ENCODE results near the gene NPC2. TPM values are rescaled to one million over a fixed set of nuclear protein-coding genes. Genes with fewer than 3 reads are reported as not detected.

The NPC2 gene
- polyA plus RNA-seq, 2 of the 4 experiments (the other 2 are of a cell fraction) = 97.7 to 457 TPM

DNA sequence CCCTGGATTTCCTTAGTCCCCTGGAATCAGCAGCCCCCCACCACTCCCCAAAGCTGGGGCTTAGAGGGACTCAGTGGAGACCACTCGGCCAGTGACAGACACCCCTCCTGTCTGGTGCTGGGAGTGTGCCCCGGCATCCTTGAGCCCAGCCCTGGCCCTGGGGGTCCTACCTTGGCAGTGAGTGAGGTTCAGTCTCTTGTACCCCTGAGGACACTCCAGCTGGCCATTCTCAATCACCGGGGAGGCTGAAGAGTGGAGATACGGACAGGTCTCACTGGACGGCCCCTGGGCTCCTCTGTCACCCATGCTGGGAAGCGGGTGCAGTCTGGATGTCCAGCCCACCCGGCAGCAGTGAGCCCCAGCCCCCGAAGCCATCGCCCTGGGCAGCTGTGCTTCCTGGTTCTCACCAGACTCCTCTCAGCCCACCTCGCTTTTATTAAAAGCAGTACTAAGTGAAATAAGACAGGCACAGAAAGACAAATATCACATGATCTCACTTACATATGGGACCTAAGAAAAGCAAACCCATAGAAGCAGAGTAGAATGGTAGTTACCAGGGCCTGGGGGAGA is 42.7 kb upstream of the NPC2 start:
- FAIRE-seq (no peak), DNase-seq (ENCODE audit: low read depth in 1 of 2, low spot score in 1 of 2) (no peak), ATAC-seq (no peak)
- H3K4me2 ChIP-seq = no peak overlapping the region
- no peak overlapping the region for H3K27ac ChIP-seq
- TF ChIP-seq RFX5 (IDR thresholded peaks at IDR 0.05) = no peak
- TF ChIP-seq, protein P1, sequence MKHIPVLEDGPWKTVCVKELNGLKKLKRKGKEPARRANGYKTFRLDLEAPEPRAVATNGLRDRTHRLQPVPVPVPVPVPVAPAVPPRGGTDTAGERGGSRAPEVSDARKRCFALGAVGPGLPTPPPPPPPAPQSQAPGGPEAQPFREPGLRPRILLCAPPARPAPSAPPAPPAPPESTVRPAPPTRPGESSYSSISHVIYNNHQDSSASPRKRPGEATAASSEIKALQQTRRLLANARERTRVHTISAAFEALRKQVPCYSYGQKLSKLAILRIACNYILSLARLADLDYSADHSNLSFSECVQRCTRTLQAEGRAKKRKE (CRISPR knock-in tag; IDR thresholded peaks at IDR 0.05; ENCODE audit: low read depth) = no peak
- TF ChIP-seq, protein P2, sequence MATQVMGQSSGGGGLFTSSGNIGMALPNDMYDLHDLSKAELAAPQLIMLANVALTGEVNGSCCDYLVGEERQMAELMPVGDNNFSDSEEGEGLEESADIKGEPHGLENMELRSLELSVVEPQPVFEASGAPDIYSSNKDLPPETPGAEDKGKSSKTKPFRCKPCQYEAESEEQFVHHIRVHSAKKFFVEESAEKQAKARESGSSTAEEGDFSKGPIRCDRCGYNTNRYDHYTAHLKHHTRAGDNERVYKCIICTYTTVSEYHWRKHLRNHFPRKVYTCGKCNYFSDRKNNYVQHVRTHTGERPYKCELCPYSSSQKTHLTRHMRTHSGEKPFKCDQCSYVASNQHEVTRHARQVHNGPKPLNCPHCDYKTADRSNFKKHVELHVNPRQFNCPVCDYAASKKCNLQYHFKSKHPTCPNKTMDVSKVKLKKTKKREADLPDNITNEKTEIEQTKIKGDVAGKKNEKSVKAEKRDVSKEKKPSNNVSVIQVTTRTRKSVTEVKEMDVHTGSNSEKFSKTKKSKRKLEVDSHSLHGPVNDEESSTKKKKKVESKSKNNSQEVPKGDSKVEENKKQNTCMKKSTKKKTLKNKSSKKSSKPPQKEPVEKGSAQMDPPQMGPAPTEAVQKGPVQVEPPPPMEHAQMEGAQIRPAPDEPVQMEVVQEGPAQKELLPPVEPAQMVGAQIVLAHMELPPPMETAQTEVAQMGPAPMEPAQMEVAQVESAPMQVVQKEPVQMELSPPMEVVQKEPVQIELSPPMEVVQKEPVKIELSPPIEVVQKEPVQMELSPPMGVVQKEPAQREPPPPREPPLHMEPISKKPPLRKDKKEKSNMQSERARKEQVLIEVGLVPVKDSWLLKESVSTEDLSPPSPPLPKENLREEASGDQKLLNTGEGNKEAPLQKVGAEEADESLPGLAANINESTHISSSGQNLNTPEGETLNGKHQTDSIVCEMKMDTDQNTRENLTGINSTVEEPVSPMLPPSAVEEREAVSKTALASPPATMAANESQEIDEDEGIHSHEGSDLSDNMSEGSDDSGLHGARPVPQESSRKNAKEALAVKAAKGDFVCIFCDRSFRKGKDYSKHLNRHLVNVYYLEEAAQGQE (IDR thresholded peaks at IDR 0.05) = no peak
- 69% methylated on average over 9 of the region's 10 CpGs for WGBS (ENCODE audit: missing lambda C conversion rate)
- CTCF ChIA-PET = interaction anchor here (1.2 to 1.6 kb wide), 2 partner anchors 27 to 36 kb away, joined by 3 read pairs; no protein-coding TSS in a partner anchor
- H3K9me3 ChIP-seq = no peaks in the 10 kb centered on the region
- peaks cover 10% of the 10 kb centered on the region for H3K4me1 ChIP-seq
- no peak overlapping the region for H3K4me3 ChIP-seq
- POLR2A ChIA-PET = no interaction called here

DNA sequence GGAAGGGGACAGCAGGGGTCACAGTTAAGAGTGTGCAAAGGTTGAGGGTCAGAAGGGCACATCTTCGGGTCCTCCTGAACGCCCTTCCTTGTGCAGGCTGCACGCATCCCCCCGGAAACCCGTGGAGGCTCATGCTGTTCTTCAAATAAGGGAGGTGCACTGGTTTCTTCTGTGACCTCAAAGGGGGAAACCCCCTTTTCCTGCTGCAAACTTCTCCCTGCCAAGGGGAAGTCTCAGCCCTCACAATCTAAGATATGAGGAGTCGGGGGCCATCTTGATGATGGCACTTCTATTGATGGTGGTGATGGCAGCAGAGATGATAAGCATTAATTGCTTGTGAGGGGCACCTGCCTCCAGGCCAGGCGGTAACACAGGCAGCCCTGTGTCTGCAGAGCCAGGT is 40.5 kb upstream of the NPC2 start:
- ATAC-seq (no peak), FAIRE-seq (no peak), DNase-seq (ENCODE audit: low read depth in 1 of 2, low spot score in 1 of 2) (no peak)
- Histone ChIP-seq H3K4me3 (no peak overlapping the region), H3K4me1 (peaks cover 10% of the 10 kb centered on the region), H3K9me3 (no peaks in the 10 kb centered on the region), H3K4me2 (no peak overlapping the region), H3K27ac (no peak overlapping the region)
- TF ChIP-seq EHMT2 (IDR thresholded peaks at IDR 0.05; ENCODE audit: low read depth) (no peak), HDAC2 (IDR thresholded peaks at IDR 0.05) (no peak), MAZ (IDR thresholded peaks at IDR 0.05; ENCODE audit: borderline replicate concordance, low read depth, low read length) (no peak), FOXS1 (CRISPR knock-in tag; IDR thresholded peaks at IDR 0.05) (no peak), FOSB (CRISPR knock-in tag; IDR thresholded peaks at IDR 0.05) (no peak), CHD4 (IDR thresholded peaks at IDR 0.05; ENCODE audit: borderline replicate concordance) (no peak), KDM5A (IDR thresholded peaks at IDR 0.05) (no peak), POLR2A (IDR thresholded peaks at IDR 0.05; ENCODE audit: low read length) (no peak), JUNB (IDR thresholded peaks at IDR 0.05) (no peak), GATA3 (IDR thresholded peaks at IDR 0.05; ENCODE audit: borderline replicate concordance) (no peak)
- TF ChIP-seq, protein P1 (CRISPR knock-in tag; IDR thresholded peaks at IDR 0.05; ENCODE audit: low read depth) = no peak
- TF ChIP-seq, protein P3, sequence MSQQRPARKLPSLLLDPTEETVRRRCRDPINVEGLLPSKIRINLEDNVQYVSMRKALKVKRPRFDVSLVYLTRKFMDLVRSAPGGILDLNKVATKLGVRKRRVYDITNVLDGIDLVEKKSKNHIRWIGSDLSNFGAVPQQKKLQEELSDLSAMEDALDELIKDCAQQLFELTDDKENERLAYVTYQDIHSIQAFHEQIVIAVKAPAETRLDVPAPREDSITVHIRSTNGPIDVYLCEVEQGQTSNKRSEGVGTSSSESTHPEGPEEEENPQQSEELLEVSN (IDR thresholded peaks at IDR 0.05; ENCODE audit: borderline replicate concordance, low read depth) = no peak
- TF ChIP-seq, protein P4, sequence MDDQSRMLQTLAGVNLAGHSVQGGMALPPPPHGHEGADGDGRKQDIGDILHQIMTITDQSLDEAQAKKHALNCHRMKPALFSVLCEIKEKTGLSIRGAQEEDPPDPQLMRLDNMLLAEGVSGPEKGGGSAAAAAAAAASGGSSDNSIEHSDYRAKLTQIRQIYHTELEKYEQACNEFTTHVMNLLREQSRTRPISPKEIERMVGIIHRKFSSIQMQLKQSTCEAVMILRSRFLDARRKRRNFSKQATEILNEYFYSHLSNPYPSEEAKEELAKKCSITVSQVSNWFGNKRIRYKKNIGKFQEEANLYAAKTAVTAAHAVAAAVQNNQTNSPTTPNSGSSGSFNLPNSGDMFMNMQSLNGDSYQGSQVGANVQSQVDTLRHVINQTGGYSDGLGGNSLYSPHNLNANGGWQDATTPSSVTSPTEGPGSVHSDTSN (IDR thresholded peaks at IDR 0.05) = no peak
- TF ChIP-seq, protein P5, sequence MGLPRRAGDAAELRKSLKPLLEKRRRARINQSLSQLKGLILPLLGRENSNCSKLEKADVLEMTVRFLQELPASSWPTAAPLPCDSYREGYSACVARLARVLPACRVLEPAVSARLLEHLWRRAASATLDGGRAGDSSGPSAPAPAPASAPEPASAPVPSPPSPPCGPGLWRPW (IDR thresholded peaks at IDR 0.05) = no peak
- CTCF ChIA-PET = interaction anchor here (1.0 to 1.5 kb wide), 2 partner anchors 32 to 75 kb away, joined by 4 read pairs; no protein-coding TSS in a partner anchor
- POLR2A ChIA-PET = no interaction called here
- WGBS (ENCODE audit: missing lambda C conversion rate) = 74% methylated on average over 6 of the region's 7 CpGs

Data from A549 (cell line).